KG1 (cell line): Measurements from ENCODE around the gene WDR41.

ENCODE experiments used
- DNase-seq: peaks from one replicate; lab custom pipeline; 2025; lab: John Stamatoyannopoulos, UW

Gene WDR41

GRCh38 chr5:77448831-77449230, 43.3 kb downstream of the WDR41 start:
- no peak for DNase-seq

GRCh38 chr5:77444356-77444755, 47.8 kb downstream of the WDR41 start:
- no peak for DNase-seq

GRCh38 chr5:77443670-77444069, 48.4 kb downstream of the WDR41 start:
- DNase-seq, result no peak

GRCh38 chr5:77438071-77438470, 54.0 kb downstream of the WDR41 start:
- no peak for DNase-seq

- DNase-seq, result no peak
These were observed 54.9 kb downstream of the WDR41 start for GRCh38 chr5:77437194-77437593.

- DNase-seq, result no peak
These were observed 60.4 kb downstream of the WDR41 start for GRCh38 chr5:77431719-77432118.

GRCh38 chr5:77431286-77431685, 60.8 kb downstream of the WDR41 start:
- no peak for DNase-seq

GRCh38 chr5:77430726-77431125, 61.4 kb downstream of the WDR41 start:
- no peak for DNase-seq

GRCh38 chr5:77428526-77428925, 63.6 kb downstream of the WDR41 start:
- DNase-seq, result no peak

GRCh38 chr5:77427998-77428397, 64.1 kb downstream of the WDR41 start:
- DNase-seq, result no peak

GRCh38 chr5:77426670-77427069, 65.4 kb downstream of the WDR41 start:
- DNase-seq, result no peak

GRCh38 chr5:77425998-77426659, 66.0 kb downstream of the WDR41 start:
- no peak for DNase-seq

GRCh38 chr5:77425420-77425819, 66.7 kb downstream of the WDR41 start:
- DNase-seq, result no peak

- no peak for DNase-seq
These were observed 67.2 kb downstream of the WDR41 start for GRCh38 chr5:77424921-77425320.

- no peak for DNase-seq
These were observed 68.9 kb downstream of the WDR41 start for GRCh38 chr5:77423022-77423750.

- DNase-seq, result no peak
These were observed 71.2 kb downstream of the WDR41 start for GRCh38 chr5:77420940-77421339.

- DNase-seq, result no peak
These were observed 72.2 kb downstream of the WDR41 start for GRCh38 chr5:77419644-77420582.

GRCh38 chr5:77418601-77419581, 73.2 kb downstream of the WDR41 start:
- no peak for DNase-seq

GRCh38 chr5:77418162-77418561, 74.0 kb downstream of the WDR41 start:
- DNase-seq, result no peak

GRCh38 chr5:77413049-77413448, 79.1 kb downstream of the WDR41 start:
- no peak for DNase-seq

- DNase-seq, result no peak
These were observed 82.1 kb downstream of the WDR41 start for GRCh38 chr5:77409870-77410621.
